Endothelial cell (in vitro differentiated cells): ENCODE results near the gene DCAF8. TPM values are rescaled to one million over a fixed set of nuclear protein-coding genes. Genes with fewer than 3 reads are reported as not detected.

Experiments
- DNase-seq: peaks from one replicate; pipeline ENCODE4 v3.0.0; 2021; ENCODE audit warnings: low spot score
- H3K27ac Mint-ChIP-seq: one replicate; pipeline ENCODE4 v1.8.0; 2021; ENCODE audit warnings: mixed read lengths, inconsistent platforms; ENCODE audit not compliant: unreplicated experiment
- H3K27me3 Mint-ChIP-seq: one replicate; pipeline ENCODE4 v1.8.0; 2021; ENCODE audit warnings: mild to moderate bottlenecking, moderate library complexity, mixed read lengths, inconsistent platforms; ENCODE audit not compliant: unreplicated experiment
- H3K36me3 Mint-ChIP-seq: one replicate; pipeline ENCODE4 v1.8.0; 2021; ENCODE audit warnings: mild to moderate bottlenecking, low read depth, mixed read lengths, inconsistent platforms; ENCODE audit not compliant: unreplicated experiment
- H3K4me1 Mint-ChIP-seq: one replicate; pipeline ENCODE4 v1.8.0; 2021; ENCODE audit warnings: mild to moderate bottlenecking, mixed read lengths, inconsistent platforms; ENCODE audit not compliant: unreplicated experiment
- H3K4me3 Mint-ChIP-seq: one replicate; pipeline ENCODE4 v1.8.0; 2021; ENCODE audit warnings: mild to moderate bottlenecking, mixed read lengths, inconsistent platforms; ENCODE audit not compliant: unreplicated experiment
- H3K9me3 Mint-ChIP-seq: one replicate; pipeline ENCODE4 v1.8.0; 2021; ENCODE audit warnings: mixed read lengths, inconsistent platforms; ENCODE audit not compliant: unreplicated experiment
- total RNA-seq: library from RNA; stranded (reverse); fragmentation: NEBNext Ultra II Directional; extraction: Animal tissue kit (Norgen Biotek cat#: 25700); gene quantifications from one replicate; pipeline ENCODE4 v1.2.1, GENCODE V29; 2021; ENCODE audit not compliant: unreplicated experiment
- TF ChIP-seq, protein P1 (sequence below): fragments of 200-600 bp; sonication (generic); IDR thresholded peaks from one replicate; pipeline ENCODE4 v1.5.0; 2021; ENCODE audit warnings: antibody characterized with exemption; ENCODE audit not compliant: unreplicated experiment

Gene DCAF8
- total RNA-seq, 1 donor from 2014 or later = 134 TPM

DNA sequence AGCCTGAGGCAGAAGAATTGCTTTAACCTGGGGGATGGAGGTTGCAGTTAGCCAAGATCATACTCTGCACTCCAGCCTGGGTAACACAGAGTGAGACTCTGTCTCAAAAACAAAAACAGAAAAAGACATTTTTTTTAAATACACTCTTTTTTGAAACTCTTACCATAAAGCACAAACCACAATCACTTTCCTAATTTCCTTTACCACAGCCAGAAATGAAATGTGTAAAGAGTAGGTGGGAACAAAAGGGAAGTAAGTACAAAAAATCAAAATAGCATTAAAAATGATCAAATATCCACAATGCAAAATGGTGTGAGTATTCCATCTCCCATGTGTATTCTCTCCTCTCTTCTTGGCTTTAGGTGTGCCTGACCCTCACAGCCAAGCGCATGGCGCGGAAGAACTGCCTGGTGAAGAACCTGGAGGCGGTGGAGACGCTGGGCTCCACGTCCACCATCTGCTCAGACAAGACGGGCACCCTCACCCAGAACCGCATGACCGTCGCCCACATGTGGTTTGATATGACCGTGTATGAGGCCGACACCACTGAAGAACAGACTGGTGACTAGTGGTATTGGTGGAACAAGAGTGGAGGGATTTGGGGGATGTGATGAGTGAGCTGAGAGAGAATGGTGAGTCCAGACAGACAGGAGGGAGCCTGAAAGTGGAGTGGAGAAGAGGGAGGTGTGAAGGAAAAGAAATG is 96.0 kb downstream of the DCAF8 start:
- H3K9me3 Mint-ChIP-seq = no peaks in the 10 kb centered on the region
- no peak overlapping the region for H3K27ac Mint-ChIP-seq
- TF ChIP-seq, protein P1, sequence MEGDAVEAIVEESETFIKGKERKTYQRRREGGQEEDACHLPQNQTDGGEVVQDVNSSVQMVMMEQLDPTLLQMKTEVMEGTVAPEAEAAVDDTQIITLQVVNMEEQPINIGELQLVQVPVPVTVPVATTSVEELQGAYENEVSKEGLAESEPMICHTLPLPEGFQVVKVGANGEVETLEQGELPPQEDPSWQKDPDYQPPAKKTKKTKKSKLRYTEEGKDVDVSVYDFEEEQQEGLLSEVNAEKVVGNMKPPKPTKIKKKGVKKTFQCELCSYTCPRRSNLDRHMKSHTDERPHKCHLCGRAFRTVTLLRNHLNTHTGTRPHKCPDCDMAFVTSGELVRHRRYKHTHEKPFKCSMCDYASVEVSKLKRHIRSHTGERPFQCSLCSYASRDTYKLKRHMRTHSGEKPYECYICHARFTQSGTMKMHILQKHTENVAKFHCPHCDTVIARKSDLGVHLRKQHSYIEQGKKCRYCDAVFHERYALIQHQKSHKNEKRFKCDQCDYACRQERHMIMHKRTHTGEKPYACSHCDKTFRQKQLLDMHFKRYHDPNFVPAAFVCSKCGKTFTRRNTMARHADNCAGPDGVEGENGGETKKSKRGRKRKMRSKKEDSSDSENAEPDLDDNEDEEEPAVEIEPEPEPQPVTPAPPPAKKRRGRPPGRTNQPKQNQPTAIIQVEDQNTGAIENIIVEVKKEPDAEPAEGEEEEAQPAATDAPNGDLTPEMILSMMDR = no peak
- H3K36me3 Mint-ChIP-seq = no peaks in the 10 kb centered on the region
- H3K4me1 Mint-ChIP-seq = peaks cover 8% of the 10 kb centered on the region
- no peak overlapping the region for H3K4me3 Mint-ChIP-seq
- DNase-seq = no peak
- H3K27me3 Mint-ChIP-seq = no peaks in the 10 kb centered on the region

Other genes with a start within 250 kb of the DCAF8 start
- 6.0 TPM for gene PIGM, start 230.6 kb downstream of the DCAF8 start, total RNA-seq
- gene KCNJ10, start 192.4 kb downstream of the DCAF8 start, total RNA-seq = not detected
- gene KCNJ9, start 181.0 kb downstream of the DCAF8 start, total RNA-seq = 0.05 TPM
- 17.2 TPM for gene IGSF8, start 163.9 kb downstream of the DCAF8 start, total RNA-seq
- 0.49 TPM for gene ATP1A2, start 146.8 kb downstream of the DCAF8 start, total RNA-seq
- not detected for gene ATP1A4, start 110.9 kb downstream of the DCAF8 start, total RNA-seq
- gene CASQ1, start 72.0 kb downstream of the DCAF8 start, total RNA-seq = not detected
- 593 TPM for gene PEA15, start 57.2 kb downstream of the DCAF8 start, total RNA-seq
- gene PEX19, start 22.6 kb upstream of the DCAF8 start, total RNA-seq = 61.7 TPM
- gene COPA, start 80.7 kb upstream of the DCAF8 start, total RNA-seq = 178 TPM
- 115 TPM for gene NCSTN, start 80.8 kb upstream of the DCAF8 start, total RNA-seq
- gene NHLH1, start 104.5 kb upstream of the DCAF8 start, total RNA-seq = 1.2 TPM
- gene VANGL2, start 138.0 kb upstream of the DCAF8 start, total RNA-seq = 79.8 TPM